HepG2 (cell line): ENCODE data around the gene RPLP2. TPM values are rescaled to one million over a fixed set of nuclear protein-coding genes. Genes with fewer than 3 reads are reported as not detected.

ENCODE experiments used
- BHLHE40 ChIP-seq: IDR thresholded peaks from 2 replicates; pipeline ENCODE4 v1.6.1; 2011; ENCODE audit warnings: low read length, improper control_type of control experiment
- CBX5 ChIP-seq: sonication (generic); formaldehyde crosslinking; IDR thresholded peaks from 2 replicates; pipeline ENCODE4 v1.4.0; 2020; ENCODE audit warnings: missing genetic modification reagents, borderline replicate concordance
- CENPX ChIP-seq: sonication (generic); formaldehyde crosslinking; IDR thresholded peaks from 2 replicates; pipeline ENCODE4 v1.9.0; 2021; ENCODE audit warnings: mild to moderate bottlenecking, missing genetic modification reagents, moderate library complexity
- ERF ChIP-seq: IDR thresholded peaks from 2 replicates; pipeline ENCODE4 v1.6.1; 2018; ENCODE audit warnings: missing biosample characterization, missing genetic modification reagents
- GPBP1L1 ChIP-seq: sonication (generic); formaldehyde crosslinking; IDR thresholded peaks from 2 replicates; pipeline ENCODE4 v1.5.0; 2020; ENCODE audit warnings: mild to moderate bottlenecking, missing genetic modification reagents
- HNF1B ChIP-seq: sonication (generic); formaldehyde crosslinking; IDR thresholded peaks from 2 replicates; pipeline ENCODE4 v1.5.1; 2020; ENCODE audit warnings: mild to moderate bottlenecking, moderate library complexity, missing genetic modification reagents
- MAFG ChIP-seq: sonication (generic); formaldehyde crosslinking; IDR thresholded peaks from 2 replicates; pipeline ENCODE4 v1.5.1; 2020; ENCODE audit warnings: mild to moderate bottlenecking, missing genetic modification reagents
- SRF ChIP-seq: IDR thresholded peaks from 2 replicates; pipeline ENCODE4 v1.6.1; 2011; ENCODE audit warnings: mild to moderate bottlenecking, low read depth, low read length, moderate library complexity
- STAT5B ChIP-seq: sonication (generic); formaldehyde crosslinking; IDR thresholded peaks from 2 replicates; pipeline ENCODE4 v1.4.0; 2020; ENCODE audit warnings: missing genetic modification reagents
- ZBTB7B ChIP-seq: sonication (generic); formaldehyde crosslinking; IDR thresholded peaks from 2 replicates; pipeline ENCODE4 v1.4.0; 2020; ENCODE audit warnings: missing genetic modification reagents
- ZNF18 ChIP-seq: sonication (generic); formaldehyde crosslinking; IDR thresholded peaks from 2 replicates; pipeline ENCODE4 v1.8.0; 2022; ENCODE audit warnings: mild to moderate bottlenecking, missing genetic modification reagents; ENCODE audit not compliant: insufficient replicate concordance
- ZNF224 ChIP-seq: sonication (generic); formaldehyde crosslinking; IDR thresholded peaks from 2 replicates; pipeline ENCODE4 v1.5.0; 2020; ENCODE audit warnings: mild to moderate bottlenecking, missing genetic modification reagents
- ZNF280D ChIP-seq: sonication (generic); formaldehyde crosslinking; IDR thresholded peaks from 2 replicates; pipeline ENCODE4 v1.5.1; 2020; ENCODE audit warnings: mild to moderate bottlenecking, missing genetic modification reagents
- ZNF775 ChIP-seq: sonication (generic); formaldehyde crosslinking; IDR thresholded peaks from 2 replicates; pipeline ENCODE4 v1.4.0; 2020; ENCODE audit warnings: missing genetic modification reagents, mild to moderate bottlenecking, moderate library complexity, borderline replicate concordance
- ZNF776 ChIP-seq: sonication (generic); formaldehyde crosslinking; IDR thresholded peaks from 2 replicates; pipeline ENCODE4 v1.4.0; 2020; ENCODE audit warnings: mild to moderate bottlenecking, missing genetic modification reagents
- ZNF816 ChIP-seq: sonication (generic); formaldehyde crosslinking; IDR thresholded peaks from 2 replicates; pipeline ENCODE4 v1.8.0; 2022; ENCODE audit warnings: missing genetic modification reagents, mild to moderate bottlenecking, borderline replicate concordance
- polyA plus RNA-seq, 8 experiments: library from polyadenylated mRNA; depleted of rRNA in 3 of 8; stranded (reverse) in 7 of 8; unstranded in 1 of 8; fragments of >200 nt; fragmentation: Illumina TruSeq in 4 of 8; extraction: Trizol in 4 of 8; gene quantifications; 2 replicates each; pipeline versions ENCODE4 v1.2.1 to v1.2.3, GENCODE V29; 2011 to 2016; ENCODE audit warnings: low read depth in 4 of 8, missing spikeins in 1 of 8, mixed read lengths in 1 of 8; ENCODE audit not compliant: insufficient read depth in 1 of 8
- total RNA-seq, 5 experiments: library from RNA; depleted of rRNA; stranded (reverse); fragments of >200 nt; fragmentation: Illumina TruSeq; extraction: Trizol; gene quantifications; 2 replicates each; pipeline ENCODE4 v1.2.3, GENCODE V29; 2016; ENCODE audit warnings: low read depth in 1 of 5

The RPLP2 gene
- total and polyA plus RNA-seq, 2 of the 13 experiments (the other 11 are each of a cell fraction or from before 2014, with no cell fraction given) = 978 to 2,106 TPM

GRCh38 chr11:797296-798092 lies 12.3 kb upstream of the RPLP2 start (continued):
- TF ChIP-seq BHLHE40 = no peak
- TF ChIP-seq HNF1B = no peak; the same call in 1 of the 2 replicates
- TF ChIP-seq ERF (CRISPR knock-in tag) = 0 out of 2 replicates have a peak, but pooled peaks have one; percentile 9
- 0 out of 2 replicates have a peak, but pooled peaks have one; percentile 70 for TF ChIP-seq ZNF224 (CRISPR knock-in tag)
- TF ChIP-seq ZNF776 = no peak
- no peak for TF ChIP-seq CENPX
- no peak for TF ChIP-seq ZNF775 (CRISPR knock-in tag)
- peak; percentile 70; the same call in 1 of the 2 replicates for TF ChIP-seq SRF
- TF ChIP-seq ZNF280D (CRISPR knock-in tag) = 0 out of 2 replicates have a peak, but pooled peaks have one; percentile 29
- TF ChIP-seq ZNF18 (CRISPR knock-in tag) = peak; percentile 78
- TF ChIP-seq CBX5 = no peak
- TF ChIP-seq ZBTB7B (CRISPR knock-in tag) = 0 out of 2 replicates have a peak, but pooled peaks have one; percentile 12
- TF ChIP-seq GPBP1L1 (CRISPR knock-in tag) = no peak
- TF ChIP-seq ZNF816 = no peak
- no peak for TF ChIP-seq MAFG (CRISPR knock-in tag)
- TF ChIP-seq STAT5B (CRISPR knock-in tag) = 0 out of 2 replicates have a peak, but pooled peaks have one; percentile 12
